Dendritic cell treated with granulocyte-macrophage colony-stimulating factor and Interleukin-4, amounts not matched to agents 40 ng/mL and 50 ng/mL, for 4 days (primary cell): ENCODE results near the gene AMIGO3.

ENCODE experiments used
- H3K27ac Mint-ChIP-seq: one replicate; pipeline ENCODE4 v1.8.0; 2022; ENCODE audit warnings: mild to moderate bottlenecking, mixed read lengths
- H3K27me3 Mint-ChIP-seq: one replicate; pipeline ENCODE4 v1.8.0; 2022; ENCODE audit warnings: mild to moderate bottlenecking, mixed read lengths
- H3K36me3 Mint-ChIP-seq: one replicate; pipeline ENCODE4 v1.8.0; 2022; ENCODE audit warnings: low read depth, mixed read lengths
- H3K4me1 Mint-ChIP-seq: one replicate; pipeline ENCODE4 v1.8.0; 2022; ENCODE audit warnings: low read depth, mixed read lengths
- H3K4me3 Mint-ChIP-seq: one replicate; pipeline ENCODE4 v1.8.0; 2022; ENCODE audit warnings: mild to moderate bottlenecking, moderate library complexity, mixed read lengths
- H3K9me3 Mint-ChIP-seq: one replicate; pipeline ENCODE4 v1.8.0; 2022; ENCODE audit warnings: mixed read lengths
- intact Hi-C: fragments of 100-400 bp; cut with micrococcal nuclease; formaldehyde crosslinking; loops from one replicate; pipeline ENCODE4 v1.15.0; 2022

Gene AMIGO3

GRCh38 chr3:49683162-49683561, 36.3 kb downstream of the AMIGO3 start:
- H3K27me3 Mint-ChIP-seq, result peaks cover 36% of the 10 kb centered on the region
- peaks cover 74% of the 10 kb centered on the region for H3K36me3 Mint-ChIP-seq
- H3K4me1 Mint-ChIP-seq, result peaks cover 15% of the 10 kb centered on the region
- intact Hi-C loops, result no loop called here
- no peak overlapping the region for H3K4me3 Mint-ChIP-seq
- no peak overlapping the region for H3K27ac Mint-ChIP-seq
- no peaks in the 10 kb centered on the region for H3K9me3 Mint-ChIP-seq

DNA sequence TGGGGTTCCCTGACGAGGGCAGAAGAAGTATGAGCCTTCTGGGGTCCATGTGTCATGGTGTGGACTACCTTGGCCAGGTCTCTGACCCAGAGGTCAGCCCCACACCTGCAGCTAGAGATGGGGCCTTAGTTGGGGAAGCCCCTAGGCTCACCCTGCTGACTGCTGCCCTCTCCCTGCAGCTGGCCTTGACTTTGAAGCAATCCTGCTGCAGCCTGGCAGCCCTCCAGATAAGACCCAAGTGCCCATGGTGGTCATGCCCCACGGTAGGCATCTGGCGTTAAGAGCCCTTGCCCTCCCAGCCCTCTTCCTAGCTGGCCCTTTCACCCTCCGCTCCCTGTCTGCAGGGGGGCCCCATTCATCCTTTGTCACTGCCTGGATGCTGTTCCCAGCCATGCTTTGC, 37.9 kb downstream of the AMIGO3 start:
- H3K27me3 Mint-ChIP-seq, result peaks cover 24% of the 10 kb centered on the region
- peaks cover 90% of the 10 kb centered on the region for H3K36me3 Mint-ChIP-seq
- peaks cover 15% of the 10 kb centered on the region for H3K4me1 Mint-ChIP-seq
- no peaks in the 10 kb centered on the region for H3K9me3 Mint-ChIP-seq
- no peak overlapping the region for H3K27ac Mint-ChIP-seq
- intact Hi-C loops, result no loop called here
- no peak overlapping the region for H3K4me3 Mint-ChIP-seq

DNA sequence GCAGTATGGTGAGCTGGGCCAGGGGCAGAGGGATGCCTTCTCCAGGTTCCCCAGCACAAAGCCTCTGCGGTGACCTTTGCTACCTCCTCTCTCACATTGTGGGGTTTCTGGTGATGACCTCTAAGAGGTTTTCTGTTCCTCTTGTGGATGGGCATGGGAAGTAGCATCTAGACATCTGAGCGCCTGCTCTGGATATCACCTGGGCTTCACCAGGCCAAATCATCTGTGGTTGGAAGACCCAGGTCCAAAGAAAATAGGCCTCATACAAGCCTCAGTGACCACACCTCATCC, 38.3 kb downstream of the AMIGO3 start:
- Mint-ChIP-seq H3K36me3 (peaks cover 94% of the 10 kb centered on the region), H3K27ac (no peak overlapping the region), H3K4me1 (peaks cover 15% of the 10 kb centered on the region), H3K27me3 (peaks cover 21% of the 10 kb centered on the region), H3K9me3 (no peaks in the 10 kb centered on the region), H3K4me3 (no peak overlapping the region)
- intact Hi-C loops, result no loop called here

DNA sequence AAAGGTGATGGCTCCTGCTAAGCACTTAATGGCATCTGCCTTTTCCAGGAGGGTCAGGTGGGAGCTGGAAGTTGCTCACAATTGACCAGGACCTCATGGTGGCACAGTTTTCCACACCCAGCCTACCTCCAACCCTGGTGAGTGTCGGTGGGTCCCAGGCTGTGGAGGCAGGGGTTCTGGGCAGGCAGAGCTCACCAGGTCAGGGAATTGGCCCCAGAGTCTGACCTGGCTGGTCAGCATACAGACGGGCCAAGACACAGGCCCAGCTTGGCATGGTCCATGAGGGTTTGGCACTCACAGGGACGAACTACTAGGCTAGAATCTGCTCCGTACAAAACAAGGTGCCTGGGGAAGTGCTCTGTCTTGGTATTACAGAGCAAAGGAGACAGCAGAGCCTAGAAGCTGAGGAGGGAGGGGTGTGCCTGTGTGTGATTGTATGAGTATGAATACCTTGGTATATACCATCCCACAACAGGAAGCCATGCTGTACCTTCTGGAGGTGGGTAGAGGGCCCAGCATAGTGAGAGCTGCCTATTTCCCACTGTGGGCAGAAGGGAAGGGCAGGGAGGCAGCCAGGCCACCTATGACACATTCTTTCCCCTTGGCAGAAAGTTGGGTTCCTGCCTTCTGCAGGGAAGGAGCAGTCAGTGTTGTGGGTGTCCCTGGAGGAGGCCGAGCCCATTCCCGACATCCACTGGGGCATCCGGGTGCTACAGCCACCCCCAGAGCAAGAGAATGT, 38.8 kb downstream of the AMIGO3 start:
- no peak overlapping the region for H3K4me3 Mint-ChIP-seq
- peaks cover 15% of the 10 kb centered on the region for H3K4me1 Mint-ChIP-seq
- H3K9me3 Mint-ChIP-seq, result no peaks in the 10 kb centered on the region
- no peak overlapping the region for H3K27ac Mint-ChIP-seq
- intact Hi-C loops, result no loop called here
- peaks cover 99% of the 10 kb centered on the region for H3K36me3 Mint-ChIP-seq
- peaks cover 17% of the 10 kb centered on the region for H3K27me3 Mint-ChIP-seq

DNA sequence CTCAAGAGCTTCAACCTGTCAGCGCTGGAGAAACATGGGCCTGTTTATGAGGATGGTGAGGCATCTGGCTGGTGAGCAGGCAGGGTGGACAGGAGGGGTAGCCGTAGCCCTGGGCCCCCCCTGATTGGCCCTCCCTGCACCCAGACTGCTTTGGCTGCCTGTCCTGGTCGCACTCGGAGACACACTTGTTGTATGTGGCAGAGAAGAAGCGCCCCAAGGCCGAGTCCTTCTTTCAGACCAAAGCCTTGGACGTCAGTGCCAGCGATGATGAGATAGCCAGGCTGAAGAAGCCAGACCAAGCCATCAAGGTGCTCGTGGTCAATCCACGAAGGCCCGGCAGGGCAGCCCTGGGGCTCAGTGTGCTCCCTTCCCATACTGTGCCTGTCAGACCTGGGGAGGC, 43.6 kb downstream of the AMIGO3 start:
- Mint-ChIP-seq H3K36me3 (peaks cover 72% of the 10 kb centered on the region), H3K4me3 (no peak overlapping the region), H3K9me3 (no peaks in the 10 kb centered on the region), H3K27ac (no peak overlapping the region), H3K4me1 (peaks cover 43% of the 10 kb centered on the region), H3K27me3 (peaks cover 4% of the 10 kb centered on the region)
- intact Hi-C loops, result no loop called here

GRCh38 chr3:49674497-49674983, 44.9 kb downstream of the AMIGO3 start:
- Mint-ChIP-seq H3K36me3 (peaks cover 58% of the 10 kb centered on the region), H3K4me1 (peaks cover 37% of the 10 kb centered on the region)

DNA sequence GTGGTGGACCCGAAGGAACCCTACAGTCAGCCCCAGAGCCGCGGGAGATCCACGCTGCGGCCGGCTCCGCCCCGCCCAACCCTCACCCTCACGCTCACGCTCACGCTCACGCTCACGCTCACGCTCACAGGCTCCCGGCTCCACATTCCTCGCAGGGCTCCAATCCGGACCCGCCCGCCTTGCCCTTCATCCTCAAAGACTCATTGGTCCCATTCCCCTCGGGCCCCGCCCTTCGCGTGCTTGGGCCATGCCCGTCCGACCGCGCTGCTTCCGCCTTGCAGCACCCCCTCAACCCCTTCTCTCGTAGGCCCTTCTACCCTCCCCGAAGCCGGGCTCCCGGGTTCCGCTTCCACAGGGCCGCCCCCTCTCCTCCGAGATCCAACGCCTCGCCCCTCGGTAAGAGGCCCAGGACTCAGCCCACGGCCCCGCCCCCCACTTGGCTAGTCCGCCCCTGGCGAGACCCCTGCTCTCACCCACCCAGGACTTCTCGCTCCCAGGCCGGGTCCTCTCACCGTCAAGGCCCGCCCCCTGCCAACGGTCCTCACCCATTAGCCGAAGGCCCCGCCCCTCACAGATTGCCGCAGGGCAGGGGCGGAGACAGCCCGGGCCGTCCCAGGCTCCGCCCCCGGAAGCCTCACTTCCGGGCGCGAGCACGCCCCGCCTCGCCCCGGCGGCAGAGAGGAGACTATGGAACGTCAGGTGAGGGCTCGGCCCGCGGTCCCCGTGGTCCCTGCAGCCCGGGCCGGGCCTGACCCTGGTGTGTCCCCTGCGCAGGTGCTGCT, 45.6 kb downstream of the AMIGO3 start, which contains the start of gene APEH:
APEH (plus strand) TSS at position 637 of the 782 bp plus-strand sequence; CDS start at position 688, 51 bp downstream.
- peaks cover 52% of the 10 kb centered on the region for H3K36me3 Mint-ChIP-seq
- intact Hi-C loops, result loop anchor here (5.0 kb wide), 1 partner anchor 202 kb away; the partner anchor contains the start of gene DAG1
- H3K27me3 Mint-ChIP-seq, result peaks cover 13% of the 10 kb centered on the region
- peak within 1 kb of the TSS; percentile 95 for H3K4me3 Mint-ChIP-seq
- peaks cover 37% of the 10 kb centered on the region for H3K4me1 Mint-ChIP-seq
- H3K27ac Mint-ChIP-seq, result peak within 1 kb of the TSS; percentile 100
- H3K9me3 Mint-ChIP-seq, result no peaks in the 10 kb centered on the region

More at GRCh38 chr3:49674497-49674983, 44.9 kb downstream of the AMIGO3 start:
- H3K27ac Mint-ChIP-seq, result peak overlapping the region; percentile 100
- peak overlapping the region; percentile 95 for H3K4me3 Mint-ChIP-seq
- intact Hi-C loops, result loop anchor here (5.0 kb wide), 1 partner anchor 202 kb away; the partner anchor contains the start of gene DAG1
- peaks cover 9% of the 10 kb centered on the region for H3K27me3 Mint-ChIP-seq
- no peaks in the 10 kb centered on the region for H3K9me3 Mint-ChIP-seq

GRCh38 chr3:49673121-49673714, 46.3 kb downstream of the AMIGO3 start:
- no peaks in the 10 kb centered on the region for H3K9me3 Mint-ChIP-seq
- peak overlapping the region; percentile 95 for H3K4me3 Mint-ChIP-seq
- intact Hi-C loops, result loop anchor here (5.0 kb wide), 1 partner anchor 201 kb away; the partner anchor contains the start of gene DAG1
- peaks cover 45% of the 10 kb centered on the region for H3K36me3 Mint-ChIP-seq
- peak overlapping the region; percentile 100 for H3K27ac Mint-ChIP-seq
- peaks cover 37% of the 10 kb centered on the region for H3K4me1 Mint-ChIP-seq
- H3K27me3 Mint-ChIP-seq, result peaks cover 19% of the 10 kb centered on the region

DNA sequence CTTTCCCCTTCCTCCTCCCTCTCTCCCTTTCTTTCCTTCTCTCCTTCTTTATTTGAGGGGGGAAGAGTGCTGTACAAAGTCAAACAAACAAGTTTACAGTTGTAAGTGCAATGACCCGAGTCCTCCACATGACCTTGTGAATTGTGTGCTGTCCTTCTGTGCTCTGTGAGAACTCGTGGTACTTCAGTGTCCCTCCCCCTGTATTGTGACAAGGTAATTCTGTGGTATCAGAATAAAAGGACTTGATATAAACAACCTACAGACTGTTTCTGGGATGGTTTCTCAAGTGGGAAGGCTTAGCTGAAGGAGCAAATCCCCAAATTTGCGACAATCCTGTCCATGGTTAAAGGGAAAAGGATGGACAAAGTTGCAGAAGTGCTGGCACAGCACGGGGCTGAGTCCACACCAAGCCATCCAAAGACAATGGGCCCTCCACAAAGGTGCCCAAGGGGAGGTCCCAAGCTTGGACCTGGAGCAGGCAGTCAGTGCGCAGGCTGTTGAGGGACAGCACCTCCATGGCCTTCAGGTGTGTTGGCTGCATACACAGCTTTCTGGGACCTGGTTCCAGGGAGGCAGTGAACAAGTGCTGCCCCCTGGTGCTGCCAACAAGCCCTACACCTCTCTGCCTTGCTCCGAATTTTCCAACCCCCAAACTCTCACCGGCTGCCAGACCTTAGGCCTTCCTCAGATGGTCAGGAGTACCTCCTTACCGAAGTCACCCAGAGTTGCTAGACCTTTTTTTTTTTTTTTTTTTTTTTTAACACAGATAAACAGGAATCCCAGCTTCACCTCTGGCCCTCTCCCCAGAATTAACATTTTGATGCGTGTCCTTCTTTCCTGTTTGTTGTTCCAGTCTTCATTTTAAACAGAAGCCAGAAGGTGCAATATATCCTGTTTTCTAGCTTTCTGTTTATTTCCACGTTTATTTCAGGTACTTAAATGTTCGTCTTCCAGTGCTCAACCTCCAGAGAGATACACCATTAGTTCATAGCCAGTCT, 47.9 kb downstream of the AMIGO3 start:
- Mint-ChIP-seq H3K4me3 (no peak overlapping the region), H3K9me3 (no peaks in the 10 kb centered on the region), H3K4me1 (peaks cover 37% of the 10 kb centered on the region), H3K36me3 (peaks cover 29% of the 10 kb centered on the region), H3K27ac (no peak overlapping the region), H3K27me3 (peaks cover 22% of the 10 kb centered on the region)
- intact Hi-C loops, result loop anchor here (1.0 to 5.0 kb wide), 2 partner anchors 132 to 199 kb away; partner anchors contain the start of gene DAG1

GRCh38 chr3:49670940-49671290, 48.6 kb downstream of the AMIGO3 start:
- Mint-ChIP-seq H3K4me3 (no peak overlapping the region), H3K27ac (no peak overlapping the region), H3K36me3 (peaks cover 22% of the 10 kb centered on the region), H3K27me3 (peaks cover 22% of the 10 kb centered on the region), H3K4me1 (peaks cover 31% of the 10 kb centered on the region), H3K9me3 (no peaks in the 10 kb centered on the region)
- intact Hi-C loops, result loop anchor here (1.0 to 5.0 kb wide), 2 partner anchors 132 to 199 kb away; partner anchors contain the start of gene DAG1

DNA sequence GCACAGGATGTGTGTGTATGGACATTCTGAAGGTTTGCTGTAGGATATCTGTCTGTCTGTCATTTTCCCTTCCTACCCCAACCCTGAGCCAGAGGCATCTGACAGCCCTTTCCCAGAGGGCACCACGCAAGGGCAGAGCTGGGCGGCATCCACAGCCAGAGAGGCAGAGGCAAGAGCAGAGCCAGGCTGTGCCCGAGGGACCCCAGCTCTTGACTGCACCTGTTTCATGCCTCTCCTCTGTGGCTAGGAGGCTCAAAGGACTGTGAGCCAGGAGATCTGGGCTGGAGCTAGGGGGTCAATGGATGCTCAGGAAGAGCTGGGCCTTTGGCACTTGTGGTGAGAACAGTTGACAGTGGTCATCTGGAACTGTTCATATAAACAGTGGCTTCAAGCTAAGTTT, 50.1 kb downstream of the AMIGO3 start:
- intact Hi-C loops, result no loop called here
- Mint-ChIP-seq H3K4me3 (no peak overlapping the region), H3K27ac (no peak overlapping the region), H3K27me3 (peaks cover 22% of the 10 kb centered on the region), H3K36me3 (peaks cover 12% of the 10 kb centered on the region), H3K4me1 (peaks cover 23% of the 10 kb centered on the region), H3K9me3 (no peaks in the 10 kb centered on the region)

- peaks cover 7% of the 10 kb centered on the region for H3K36me3 Mint-ChIP-seq
- no peaks in the 10 kb centered on the region for H3K9me3 Mint-ChIP-seq
- no peak overlapping the region for H3K4me3 Mint-ChIP-seq
- H3K27ac Mint-ChIP-seq, result no peak overlapping the region
- peaks cover 25% of the 10 kb centered on the region for H3K4me1 Mint-ChIP-seq
- H3K27me3 Mint-ChIP-seq, result peaks cover 22% of the 10 kb centered on the region
- intact Hi-C loops, result no loop called here
Measured at GRCh38 chr3:49668861-49669260, 50.6 kb downstream of the AMIGO3 start.

DNA sequence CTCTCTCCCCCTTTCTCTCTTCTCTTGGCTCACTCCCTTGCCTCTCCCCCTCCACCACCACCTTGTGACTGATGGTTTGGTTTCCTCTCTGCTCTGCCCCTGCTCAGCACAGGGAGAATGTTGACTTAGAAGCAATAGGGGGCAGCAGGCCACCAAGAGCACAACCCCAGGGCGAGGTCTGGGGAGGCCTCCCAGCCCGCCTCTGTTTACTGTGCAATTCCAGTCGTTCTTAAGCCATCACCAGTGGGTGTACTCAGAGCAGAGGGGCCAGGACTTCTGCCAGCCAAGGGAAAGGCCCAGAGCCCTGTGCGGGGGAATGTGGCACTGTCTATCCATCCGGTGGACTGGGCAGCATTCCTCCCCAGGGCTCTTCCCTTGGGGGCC, 51.1 kb downstream of the AMIGO3 start:
- Mint-ChIP-seq H3K27me3 (peaks cover 22% of the 10 kb centered on the region), H3K4me3 (no peak overlapping the region), H3K27ac (no peak overlapping the region), H3K36me3 (peaks cover 2% of the 10 kb centered on the region), H3K4me1 (peaks cover 21% of the 10 kb centered on the region), H3K9me3 (no peaks in the 10 kb centered on the region)
- intact Hi-C loops, result no loop called here
